NCI-H2081 treated with DMSO at 0.1 percent for 48 hours (cell line): ENCODE data around the gene CTBS.
"Not testable (repeated sequence)": the region's sequence is repeated elsewhere in the genome, so short reads cannot be mapped to it uniquely, and the experiment has no call there.

Source experiments
- DNase-seq: peaks from one replicate; lab custom pipeline; 2025; lab: John Stamatoyannopoulos, UW

CTBS gene

GRCh38 chr1:84584126-84584525 lies 9.9 kb upstream of the CTBS start:
- no peak for DNase-seq

- DNase-seq, result no peak
These were observed 9.4 kb upstream of the CTBS start for GRCh38 chr1:84583648-84584047.

GRCh38 chr1:84582802-84583587 lies 8.8 kb upstream of the CTBS start:
- no peak for DNase-seq

GRCh38 chr1:84581648-84582047 lies 7.4 kb upstream of the CTBS start:
- DNase-seq, result no peak

GRCh38 chr1:84574936-84575335 lies 696 bp upstream of the CTBS start:
- DNase-seq, result no peak

- DNase-seq, result no peak
These were observed 716 bp downstream of the CTBS start for GRCh38 chr1:84573481-84573966.

GRCh38 chr1:84571150-84571535 lies 3.1 kb downstream of the CTBS start:
- DNase-seq, result no peak

GRCh38 chr1:84570436-84571149 lies 3.6 kb downstream of the CTBS start:
- no peak for DNase-seq

- DNase-seq, result no peak
These were observed 5.0 kb downstream of the CTBS start for GRCh38 chr1:84569216-84569615.

GRCh38 chr1:84550826-84551225 lies 23.4 kb downstream of the CTBS start:
- DNase-seq, result no peak

GRCh38 chr1:84541679-84542078 lies 32.6 kb downstream of the CTBS start:
- DNase-seq, result no peak

- no peak for DNase-seq
These were observed 33.5 kb downstream of the CTBS start for GRCh38 chr1:84540759-84541158.

GRCh38 chr1:84539972-84540371 lies 34.3 kb downstream of the CTBS start:
- DNase-seq, result no peak

- DNase-seq, result no peak
These were observed 35.6 kb downstream of the CTBS start for GRCh38 chr1:84538599-84538998.

GRCh38 chr1:84525779-84526178 lies 48.5 kb downstream of the CTBS start:
- no peak for DNase-seq

- no peak for DNase-seq
These were observed 49.6 kb downstream of the CTBS start for GRCh38 chr1:84524590-84524989.

- DNase-seq, result no peak
These were observed 63.6 kb downstream of the CTBS start for GRCh38 chr1:84510668-84511067.

GRCh38 chr1:84510165-84510564 lies 64.1 kb downstream of the CTBS start:
- no peak for DNase-seq

- DNase-seq, result no peak
These were observed 65.2 kb downstream of the CTBS start for GRCh38 chr1:84509029-84509428.

GRCh38 chr1:84508510-84508909 lies 65.7 kb downstream of the CTBS start:
- no peak for DNase-seq

GRCh38 chr1:84507887-84508286 lies 66.4 kb downstream of the CTBS start:
- not testable (repeated sequence) for DNase-seq

- DNase-seq, result no peak
These were observed 67.3 kb downstream of the CTBS start for GRCh38 chr1:84506729-84507453.
